Nephron (organoid): Measurements from ENCODE around the gene EDDM13.
A peak's percentile ranks its signal among the peaks of the same experiment; 100 is the strongest.
"Not testable (repeated sequence)": the region's sequence is repeated elsewhere in the genome, so short reads cannot be mapped to it uniquely, and the experiment has no call there.

Experiments used
- H3K27ac Mint-ChIP-seq, 3 experiments: 2 replicates each; pipeline ENCODE4 v1.8.0; 2020; ENCODE audit warnings: mixed read lengths in 3 of 3, mild to moderate bottlenecking in 2 of 3, moderate library complexity in 1 of 3
- H3K27me3 Mint-ChIP-seq: 2 replicates; pipeline ENCODE4 v1.8.0; 2021; ENCODE audit warnings: low read depth, mild to moderate bottlenecking, moderate library complexity, mixed read lengths
- H3K36me3 Mint-ChIP-seq: 2 replicates; pipeline ENCODE4 v1.8.0; 2020; ENCODE audit warnings: low read depth, mixed read lengths
- H3K4me1 Mint-ChIP-seq: 2 replicates; pipeline ENCODE4 v1.8.0; 2020; ENCODE audit warnings: mixed read lengths
- H3K4me3 Mint-ChIP-seq, 3 experiments: 2 replicates each; pipeline ENCODE4 v1.8.0; 2020; ENCODE audit warnings: mild to moderate bottlenecking in 3 of 3, mixed read lengths in 3 of 3, moderate library complexity in 2 of 3
- H3K9me3 Mint-ChIP-seq: 2 replicates; pipeline ENCODE4 v1.8.0; 2020; ENCODE audit warnings: mixed read lengths
- TF ChIP-seq, protein P1 (sequence below), 3 experiments: fragments of 200-600 bp; sonication (generic); IDR thresholded peaks; one replicate each; pipeline ENCODE4 v1.5.0; 2021; ENCODE audit warnings: antibody characterized with exemption in 3 of 3; ENCODE audit not compliant: unreplicated experiment in 3 of 3

The EDDM13 gene

DNA sequence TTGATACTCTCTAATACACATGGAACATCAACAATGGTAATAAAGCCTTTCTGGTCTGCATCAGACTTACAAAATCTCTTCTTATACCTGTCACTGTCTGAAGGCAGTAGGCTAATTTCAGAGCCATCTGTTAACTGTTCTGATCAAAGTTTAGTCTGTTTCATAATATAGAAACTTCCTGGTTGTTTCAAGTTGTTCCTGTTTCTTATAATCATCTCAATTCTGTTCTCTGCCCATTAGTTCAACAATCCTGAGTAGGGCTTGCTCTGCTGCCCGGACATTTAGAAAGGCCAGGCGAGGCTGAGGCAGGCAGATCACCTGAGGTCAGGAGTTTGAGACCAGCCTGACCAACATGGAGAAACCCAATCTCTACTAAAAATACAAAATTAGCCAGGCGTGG lies 47.4 kb downstream of the EDDM13 start:
- Mint-ChIP-seq H3K4me1 (no peaks in the 10 kb centered on the region), H3K4me3 (peak overlapping the region in 1 of 3 experiments; percentile 35), H3K27me3 (no peaks in the 10 kb centered on the region), H3K36me3 (no peaks in the 10 kb centered on the region), H3K27ac (no peak overlapping the region), H3K9me3 (no peaks in the 10 kb centered on the region)
- TF ChIP-seq, protein P1, sequence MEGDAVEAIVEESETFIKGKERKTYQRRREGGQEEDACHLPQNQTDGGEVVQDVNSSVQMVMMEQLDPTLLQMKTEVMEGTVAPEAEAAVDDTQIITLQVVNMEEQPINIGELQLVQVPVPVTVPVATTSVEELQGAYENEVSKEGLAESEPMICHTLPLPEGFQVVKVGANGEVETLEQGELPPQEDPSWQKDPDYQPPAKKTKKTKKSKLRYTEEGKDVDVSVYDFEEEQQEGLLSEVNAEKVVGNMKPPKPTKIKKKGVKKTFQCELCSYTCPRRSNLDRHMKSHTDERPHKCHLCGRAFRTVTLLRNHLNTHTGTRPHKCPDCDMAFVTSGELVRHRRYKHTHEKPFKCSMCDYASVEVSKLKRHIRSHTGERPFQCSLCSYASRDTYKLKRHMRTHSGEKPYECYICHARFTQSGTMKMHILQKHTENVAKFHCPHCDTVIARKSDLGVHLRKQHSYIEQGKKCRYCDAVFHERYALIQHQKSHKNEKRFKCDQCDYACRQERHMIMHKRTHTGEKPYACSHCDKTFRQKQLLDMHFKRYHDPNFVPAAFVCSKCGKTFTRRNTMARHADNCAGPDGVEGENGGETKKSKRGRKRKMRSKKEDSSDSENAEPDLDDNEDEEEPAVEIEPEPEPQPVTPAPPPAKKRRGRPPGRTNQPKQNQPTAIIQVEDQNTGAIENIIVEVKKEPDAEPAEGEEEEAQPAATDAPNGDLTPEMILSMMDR (IDR thresholded peaks at IDR 0.05; ENCODE audit: unreplicated experiment in 3 of 3) = no peak

DNA sequence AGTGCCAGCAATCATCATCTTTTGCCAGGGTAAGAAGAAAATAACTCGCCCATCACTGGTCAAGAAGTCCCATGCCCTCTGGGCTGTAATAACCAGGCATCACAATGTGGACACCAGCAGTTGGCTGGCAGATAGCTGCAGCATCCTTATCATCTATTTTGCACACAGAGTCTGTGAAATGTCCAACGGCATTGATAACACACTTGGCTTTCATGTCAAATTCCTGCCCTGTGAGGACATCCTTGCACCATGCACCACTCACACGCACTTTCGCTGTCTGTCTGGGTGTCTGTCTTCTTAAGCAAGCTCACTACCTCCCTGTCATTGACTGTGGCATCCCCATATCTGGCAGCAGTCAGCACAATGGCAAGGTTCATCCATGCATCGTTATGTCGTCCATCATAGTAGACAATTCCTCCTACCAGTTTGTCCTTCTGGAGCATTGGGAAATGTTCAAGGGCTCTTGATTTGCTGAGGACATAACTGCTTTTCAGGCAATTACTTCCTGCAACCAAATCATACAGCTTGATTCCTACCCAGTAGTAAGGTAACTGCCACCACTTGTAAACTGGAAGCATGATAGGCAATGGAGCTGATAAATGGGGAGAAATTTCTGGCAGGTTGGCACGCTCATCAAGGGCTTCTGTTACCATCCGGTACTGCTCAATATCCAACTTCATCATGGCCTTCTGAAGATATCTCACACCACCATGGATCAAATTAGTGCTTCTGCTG lies 48.9 kb downstream of the EDDM13 start:
- peaks cover 2% of the 10 kb centered on the region for H3K9me3 Mint-ChIP-seq
- TF ChIP-seq, protein P1 (IDR thresholded peaks at IDR 0.05; ENCODE audit: unreplicated experiment in 3 of 3) = no peak

DNA sequence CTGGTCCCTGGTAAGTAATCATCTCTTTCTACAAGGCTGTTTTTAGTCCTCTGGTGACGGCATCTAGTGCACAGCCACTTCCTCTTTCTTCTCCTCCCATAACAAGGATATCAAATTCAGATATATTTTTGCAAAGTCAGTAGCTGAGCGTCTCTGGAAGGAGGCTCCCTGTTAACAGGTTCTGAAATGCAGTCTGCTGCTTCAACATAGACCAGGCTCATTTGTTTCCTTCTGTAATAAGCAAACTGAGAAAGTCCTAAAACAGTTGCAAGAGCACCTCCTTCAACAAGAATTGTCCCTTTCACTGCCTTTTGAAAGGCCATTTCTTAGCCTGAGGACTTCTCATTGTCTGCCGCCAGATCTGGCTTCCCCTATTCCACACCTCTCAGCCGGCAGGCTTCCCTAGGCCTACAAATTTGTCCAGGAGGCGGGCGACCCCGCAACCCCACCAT lies 49.5 kb downstream of the EDDM13 start:
- Mint-ChIP-seq H3K27me3 (no peaks in the 10 kb centered on the region), H3K4me3 (no peak overlapping the region), H3K9me3 (peaks cover 2% of the 10 kb centered on the region), H3K4me1 (no peaks in the 10 kb centered on the region), H3K27ac (no peak overlapping the region), H3K36me3 (no peaks in the 10 kb centered on the region)
- TF ChIP-seq, protein P1 (IDR thresholded peaks at IDR 0.05; ENCODE audit: unreplicated experiment in 3 of 3) = no peak

More for the DNA sequence above, 48.9 kb downstream of the EDDM13 start:
- Mint-ChIP-seq H3K4me3 (no peak overlapping the region), H3K27me3 (no peaks in the 10 kb centered on the region), H3K36me3 (no peaks in the 10 kb centered on the region), H3K27ac (no peak overlapping the region), H3K4me1 (no peaks in the 10 kb centered on the region)

DNA sequence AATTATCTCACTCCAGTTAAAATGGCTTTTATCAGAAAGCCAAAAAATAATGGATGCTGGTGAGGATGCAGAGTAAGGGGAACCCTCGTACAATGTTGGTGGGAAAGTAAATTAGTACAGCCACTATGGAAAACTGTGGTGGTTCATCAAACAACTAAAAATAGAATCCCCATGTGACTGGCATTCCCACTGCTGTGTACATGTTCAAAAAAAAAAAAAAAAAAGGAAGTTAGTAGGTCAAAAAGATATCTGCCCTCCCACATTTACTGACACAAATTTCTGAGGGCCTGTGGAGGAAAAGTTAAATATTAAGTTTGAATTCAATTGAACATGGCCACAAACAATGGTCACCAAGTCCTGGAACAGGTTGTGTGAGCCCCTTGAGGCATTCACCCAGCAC lies 51.9 kb downstream of the EDDM13 start:
- TF ChIP-seq, protein P1 (IDR thresholded peaks at IDR 0.05; ENCODE audit: unreplicated experiment in 3 of 3) = no peak
- H3K27ac Mint-ChIP-seq = no peak overlapping the region
- no peaks in the 10 kb centered on the region for H3K36me3 Mint-ChIP-seq
- H3K4me1 Mint-ChIP-seq = no peaks in the 10 kb centered on the region
- H3K27me3 Mint-ChIP-seq = no peaks in the 10 kb centered on the region
- H3K4me3 Mint-ChIP-seq = no peak overlapping the region
- H3K9me3 Mint-ChIP-seq = peaks cover 2% of the 10 kb centered on the region

DNA sequence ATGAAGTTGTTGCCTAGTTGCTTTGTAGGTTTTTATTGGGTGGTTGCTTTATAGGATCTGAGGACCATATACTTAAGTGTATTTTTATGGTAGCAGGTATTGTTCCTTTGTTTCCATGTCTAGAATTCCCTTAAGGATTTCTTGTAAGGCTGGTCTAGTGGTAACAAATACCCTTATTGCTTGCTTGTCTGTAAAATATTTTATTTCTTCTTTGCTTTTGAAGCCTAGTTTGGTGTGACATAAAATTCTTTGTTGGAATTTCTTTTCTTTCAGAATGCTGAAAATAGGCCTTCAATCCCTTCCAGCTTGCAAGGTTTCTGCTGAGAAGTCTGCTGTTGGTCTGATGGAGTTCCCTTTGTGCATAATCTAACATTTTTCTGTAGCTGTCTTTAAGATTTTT lies 60.1 kb downstream of the EDDM13 start:
- TF ChIP-seq, protein P1 (IDR thresholded peaks at IDR 0.05; ENCODE audit: unreplicated experiment in 3 of 3) = no peak
- Mint-ChIP-seq H3K4me1 (no peaks in the 10 kb centered on the region), H3K27me3 (peaks cover 3% of the 10 kb centered on the region), H3K27ac (no peak overlapping the region), H3K36me3 (no peaks in the 10 kb centered on the region), H3K9me3 (peaks cover 33% of the 10 kb centered on the region), H3K4me3 (no peak overlapping the region)

DNA sequence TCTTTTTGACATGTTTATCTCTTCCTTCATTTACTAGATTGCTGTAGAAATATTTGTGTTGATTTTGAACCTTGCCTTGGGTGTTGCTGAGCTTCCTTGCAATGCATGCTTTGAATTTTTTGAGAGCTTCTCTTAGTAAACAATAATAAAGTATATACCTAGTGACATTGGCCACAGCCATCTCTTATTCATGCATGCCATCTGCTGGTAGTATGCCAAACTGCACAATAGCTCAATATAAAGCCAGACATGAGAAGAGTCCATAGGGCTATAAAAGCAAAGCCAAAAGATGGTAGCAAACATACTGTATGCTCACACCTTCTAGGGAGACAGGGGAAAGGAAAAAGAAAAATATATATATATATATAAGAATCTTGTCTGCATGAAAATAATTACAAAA lies 61.0 kb downstream of the EDDM13 start:
- Mint-ChIP-seq H3K4me1 (no peaks in the 10 kb centered on the region), H3K27ac (no peak overlapping the region)
- TF ChIP-seq, protein P1 (IDR thresholded peaks at IDR 0.05; ENCODE audit: unreplicated experiment in 3 of 3) = peak; percentile 44 to 74 (median 63)

DNA sequence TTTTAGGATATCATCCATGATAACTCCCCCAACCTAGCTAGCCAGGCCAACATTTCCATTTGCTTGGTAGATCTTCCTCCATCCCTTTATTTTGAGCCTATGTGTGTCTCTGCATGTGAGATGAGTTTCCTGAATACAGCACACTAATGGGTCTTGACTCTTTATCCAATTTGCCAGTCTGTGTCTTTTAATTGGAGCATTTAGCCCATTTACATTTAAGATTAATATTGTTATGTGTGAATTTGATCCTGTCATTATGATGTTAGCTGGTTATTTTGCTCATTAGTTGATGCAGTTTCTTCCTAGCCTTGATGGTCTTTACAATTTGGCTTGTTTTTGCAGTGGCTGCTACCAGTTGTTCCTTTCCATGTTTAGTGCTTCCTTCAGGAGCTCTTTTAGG lies 62.8 kb downstream of the EDDM13 start:
- H3K27me3 Mint-ChIP-seq, H3K36me3 Mint-ChIP-seq: not testable (repeated sequence)
- peaks cover 44% of the 10 kb centered on the region for H3K9me3 Mint-ChIP-seq

More for the DNA sequence above, 61.0 kb downstream of the EDDM13 start:
- H3K27me3 Mint-ChIP-seq = peaks cover 3% of the 10 kb centered on the region
- no peak overlapping the region for H3K4me3 Mint-ChIP-seq
- H3K36me3 Mint-ChIP-seq = no peaks in the 10 kb centered on the region
- peaks cover 39% of the 10 kb centered on the region for H3K9me3 Mint-ChIP-seq

DNA sequence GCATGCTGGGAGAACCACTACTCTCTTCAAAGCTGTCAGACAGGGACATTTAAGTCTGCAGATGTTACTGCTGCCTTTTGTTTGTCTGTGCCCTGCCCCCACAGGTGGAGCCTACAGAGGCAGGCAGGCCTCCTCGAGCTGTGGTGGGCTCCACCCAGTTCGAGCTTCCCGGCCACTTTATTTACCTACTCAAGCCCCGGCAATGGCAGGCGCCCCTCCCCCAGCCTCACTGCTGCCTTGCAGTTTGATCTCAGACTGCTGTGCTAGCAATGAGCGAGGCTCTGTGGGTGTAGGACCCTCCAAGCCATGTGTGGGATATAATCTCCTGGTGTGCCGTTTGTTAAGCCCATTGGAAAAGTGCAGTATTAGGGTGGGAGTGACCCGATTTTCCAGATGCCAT lies 64.5 kb downstream of the EDDM13 start:
- peaks cover 47% of the 10 kb centered on the region for H3K9me3 Mint-ChIP-seq
- not testable (repeated sequence) for H3K27me3 Mint-ChIP-seq, H3K4me3 Mint-ChIP-seq, H3K36me3 Mint-ChIP-seq, H3K27ac Mint-ChIP-seq, H3K4me1 Mint-ChIP-seq

More for the DNA sequence above, 62.8 kb downstream of the EDDM13 start:
- not testable (repeated sequence) for H3K27ac Mint-ChIP-seq, H3K4me1 Mint-ChIP-seq, H3K4me3 Mint-ChIP-seq

DNA sequence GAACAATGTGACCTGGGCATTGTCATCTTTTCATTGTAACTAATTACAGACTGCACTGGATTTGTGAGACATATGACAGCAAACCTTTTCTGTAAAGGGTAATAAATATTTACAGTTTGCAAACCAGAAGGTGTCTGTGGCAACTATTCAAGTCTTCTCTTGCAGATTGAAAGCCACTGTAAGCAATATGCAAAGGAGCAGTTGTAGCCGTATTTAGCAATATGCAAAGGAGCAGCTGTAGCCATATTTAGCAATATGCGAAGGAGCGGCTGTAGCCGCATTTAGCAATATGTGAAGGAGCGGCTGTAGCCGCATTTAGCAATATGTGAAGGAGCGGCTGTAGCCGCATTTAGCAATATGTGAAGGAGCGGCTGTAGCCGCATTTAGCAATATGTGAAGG lies 66.5 kb downstream of the EDDM13 start:
- H3K4me3 Mint-ChIP-seq, H3K27ac Mint-ChIP-seq, H3K36me3 Mint-ChIP-seq, H3K27me3 Mint-ChIP-seq, H3K4me1 Mint-ChIP-seq: not testable (repeated sequence)
- peaks cover 51% of the 10 kb centered on the region for H3K9me3 Mint-ChIP-seq
